Activated CD4-positive, alpha-beta T cell treated with anti-CD3 and anti-CD28 coated beads, Interleukin-2, amount 50 U/mL, for 24 hours (primary cell): ENCODE results near the gene MRPS18B.
A peak's percentile ranks its signal among the peaks of the same experiment; 100 is the strongest.

Experiments
- DNase-seq, 2 donors: peaks; one replicate each; pipeline ENCODE4 v3.0.0-alpha.2; 2020; ENCODE audit warnings: low read depth in 1 of 2, low spot score in 1 of 2

MRPS18B gene

GRCh38 chr6:30601815-30602641 lies 15.6 kb upstream of the MRPS18B start:
- no peak for DNase-seq

DNA sequence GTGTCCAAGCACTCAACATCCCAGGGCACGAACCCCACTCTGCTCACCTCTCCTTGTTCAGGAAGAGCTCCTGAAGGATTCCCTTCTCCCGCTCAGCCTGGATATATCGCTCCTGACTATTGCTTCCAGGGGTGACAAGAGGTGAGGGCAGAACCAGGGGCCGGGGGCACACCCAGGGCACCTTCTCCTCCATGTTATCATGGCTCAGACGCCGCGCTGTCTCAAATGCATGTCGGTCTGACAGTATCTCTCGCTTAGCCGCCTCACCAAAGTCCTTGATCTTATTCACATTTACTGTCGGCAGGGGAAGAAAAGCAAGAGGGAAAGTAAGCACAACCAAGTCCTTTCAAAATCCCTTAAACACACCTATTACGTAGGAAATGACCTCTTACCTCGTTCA lies 13.7 kb upstream of the MRPS18B start:
- no peak for DNase-seq

- no peak for DNase-seq
Measured at GRCh38 chr6:30610065-30610464, 7.6 kb upstream of the MRPS18B start.

DNA sequence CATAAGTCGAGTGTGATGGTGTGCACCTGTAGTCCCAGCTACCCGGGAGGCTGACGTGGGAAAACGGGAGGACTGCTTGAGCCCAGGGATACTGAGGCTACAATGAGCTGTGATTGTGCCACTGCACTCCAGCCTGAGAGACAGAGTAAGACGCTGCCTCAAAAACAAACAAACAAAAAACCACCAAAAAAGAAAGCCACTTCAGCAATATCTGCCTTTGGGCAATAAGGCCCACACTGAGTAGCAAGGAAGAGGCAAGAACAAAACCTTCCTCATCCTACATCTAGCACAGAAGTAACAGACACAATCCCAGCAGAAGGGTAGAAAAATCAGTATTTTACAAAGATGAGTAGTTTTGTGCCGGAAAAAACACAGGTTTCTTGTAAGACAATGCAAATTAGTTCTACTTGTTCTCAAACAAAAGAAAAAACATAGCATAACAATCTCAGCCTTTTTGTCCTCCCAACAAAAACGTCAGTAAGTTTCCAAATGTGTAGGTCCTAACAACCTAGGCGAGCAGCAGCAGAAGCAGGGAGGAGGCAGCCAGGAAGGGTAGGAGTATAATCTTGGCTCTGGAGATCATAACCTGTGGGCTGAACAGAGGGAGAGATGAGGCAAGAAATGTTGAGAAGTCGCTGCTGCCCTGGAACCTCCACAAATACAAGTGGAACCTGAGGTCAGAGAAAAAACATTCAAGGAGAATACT lies 6.3 kb upstream of the MRPS18B start:
- no peak for DNase-seq

GRCh38 chr6:30611856-30612194 lies 5.8 kb upstream of the MRPS18B start:
- DNase-seq, result no peak

- no peak for DNase-seq
Measured at GRCh38 chr6:30612213-30612612, 5.4 kb upstream of the MRPS18B start.

DNA sequence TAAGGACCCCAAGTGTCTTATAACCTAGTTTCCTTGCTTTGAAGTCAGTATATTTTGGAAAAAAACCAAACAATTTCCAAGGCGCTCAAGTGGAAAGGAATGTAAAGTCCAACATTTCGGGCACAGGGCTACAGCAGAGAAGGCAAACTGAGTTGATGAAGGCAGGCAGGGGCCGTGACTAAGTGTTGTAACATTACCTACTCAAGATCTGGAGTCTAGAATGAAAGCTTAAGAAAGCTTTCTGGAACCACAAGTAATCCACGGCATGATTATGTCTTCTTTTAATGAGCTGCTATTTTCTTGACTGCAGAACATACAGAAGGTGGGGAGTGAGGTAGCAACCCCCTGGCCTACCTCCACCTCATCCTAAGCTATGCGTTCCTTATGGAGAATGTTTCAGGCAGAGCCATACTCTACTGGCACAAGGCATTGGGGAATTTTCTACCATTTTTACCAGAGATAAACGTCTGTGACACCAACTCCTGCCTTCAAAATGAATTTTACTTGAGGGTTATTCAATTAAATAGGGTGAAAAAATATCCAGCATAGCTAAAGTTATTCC lies 4.9 kb upstream of the MRPS18B start:
- no peak for DNase-seq

DNA sequence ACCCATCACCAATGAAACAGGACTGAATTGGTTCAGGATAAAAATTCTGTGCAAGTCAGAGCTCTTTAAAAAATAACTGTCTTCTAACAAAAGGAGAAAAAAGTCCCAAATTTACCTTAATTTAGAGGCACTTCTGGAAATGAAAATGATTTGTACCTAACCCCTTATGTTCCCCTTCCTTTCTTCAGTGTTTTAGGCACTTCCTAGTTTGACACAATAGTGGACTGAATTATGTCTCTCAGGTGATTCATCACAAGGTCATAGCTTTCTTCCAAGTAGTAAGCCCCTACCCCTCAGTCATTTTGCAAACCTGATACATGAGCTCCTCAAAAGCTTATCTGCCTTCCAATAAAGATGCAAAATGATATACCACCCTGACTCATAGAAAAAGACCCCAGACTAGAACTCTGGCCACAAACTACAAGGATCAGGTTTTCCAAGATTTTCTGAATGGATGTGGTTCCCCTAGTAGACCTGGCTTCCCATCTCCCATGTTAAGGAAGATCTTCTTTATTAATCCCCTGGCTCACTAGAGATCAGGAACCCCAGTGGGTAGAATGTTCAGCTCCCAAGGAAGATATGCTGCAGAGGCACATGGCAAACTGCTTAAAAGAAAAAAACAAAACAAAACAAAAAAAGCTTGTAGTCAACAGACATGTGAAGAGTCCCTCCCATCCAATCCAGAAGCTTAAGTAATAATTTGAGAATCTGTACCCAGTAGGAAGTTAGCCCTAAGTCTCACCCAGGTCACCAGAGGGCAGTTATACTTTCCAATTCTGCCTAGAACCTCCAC lies 4.2 kb upstream of the MRPS18B start:
- no peak for DNase-seq

DNA sequence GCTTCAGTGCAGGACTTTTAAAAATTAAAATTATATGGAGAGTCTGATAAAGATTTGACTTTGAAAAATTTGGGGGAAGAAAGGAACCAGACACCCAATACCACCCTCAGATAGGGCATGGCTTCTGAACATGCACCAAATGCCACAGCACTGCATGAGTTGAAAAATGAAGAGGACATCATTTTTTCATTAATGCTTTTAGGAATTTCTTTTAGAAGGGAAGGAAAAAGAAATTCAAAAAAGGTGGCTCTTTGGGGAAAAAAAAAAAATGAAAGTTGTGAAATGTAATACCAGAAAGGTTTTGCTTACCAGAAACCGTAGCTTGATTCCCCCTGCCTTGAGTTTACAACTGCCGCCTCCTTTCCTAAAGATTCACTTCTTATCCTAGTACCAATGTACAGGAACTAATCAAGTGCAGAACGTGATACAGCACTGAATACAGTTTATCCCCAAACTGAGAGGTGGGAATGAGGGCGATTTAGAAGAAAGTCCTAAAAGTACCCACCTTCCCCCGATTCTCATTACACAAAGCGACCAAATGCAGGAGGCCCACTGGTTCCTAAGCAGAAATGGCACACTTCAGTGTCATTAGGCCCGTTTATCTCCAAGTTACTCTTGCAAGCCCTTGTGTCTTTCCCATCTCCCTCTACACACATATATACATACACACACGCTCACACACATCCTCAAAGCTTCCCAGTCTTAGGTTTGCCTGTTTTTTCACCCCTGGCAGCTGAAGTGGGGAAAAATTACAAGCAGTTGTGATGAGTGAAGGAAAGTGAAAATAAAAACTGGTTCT lies 3.4 kb upstream of the MRPS18B start:
- no peak for DNase-seq

- peak; percentile 43 to 86 for DNase-seq
Measured at GRCh38 chr6:30614843-30615218, 2.8 kb upstream of the MRPS18B start.

DNA sequence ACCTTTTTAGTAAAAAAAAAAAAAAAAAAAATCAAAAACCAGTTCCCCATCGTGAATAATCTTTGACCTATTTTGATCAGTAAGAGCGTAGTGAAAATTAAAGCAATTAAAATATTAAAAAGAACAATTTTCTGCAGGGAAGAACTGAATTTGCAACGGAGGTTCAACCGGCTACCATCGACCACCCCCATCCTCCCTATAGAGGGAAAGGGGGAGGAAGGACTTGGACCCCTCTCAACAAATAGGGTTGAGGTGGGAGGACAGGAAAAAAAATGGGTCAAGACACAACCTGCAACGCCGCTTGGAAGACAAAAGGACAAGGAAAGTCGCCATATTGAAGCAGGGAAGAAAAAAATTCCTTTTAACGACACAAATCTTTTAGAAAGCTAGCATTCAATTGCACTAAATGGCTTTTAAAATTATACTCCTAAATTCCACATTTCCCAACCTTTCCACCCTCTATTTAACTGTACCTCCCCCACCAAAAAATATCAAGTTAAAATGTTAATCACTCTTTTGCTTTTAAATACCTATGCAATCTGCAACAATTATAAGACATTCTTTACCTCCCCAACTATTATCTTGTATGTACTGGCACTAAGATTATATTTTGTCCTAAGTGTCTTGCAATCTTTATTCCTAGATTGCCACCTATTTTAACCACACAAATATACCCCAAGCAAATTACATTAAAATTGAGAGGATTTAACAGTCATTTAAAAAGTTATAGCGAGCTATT lies 2.3 kb upstream of the MRPS18B start:
- no peak for DNase-seq

DNA sequence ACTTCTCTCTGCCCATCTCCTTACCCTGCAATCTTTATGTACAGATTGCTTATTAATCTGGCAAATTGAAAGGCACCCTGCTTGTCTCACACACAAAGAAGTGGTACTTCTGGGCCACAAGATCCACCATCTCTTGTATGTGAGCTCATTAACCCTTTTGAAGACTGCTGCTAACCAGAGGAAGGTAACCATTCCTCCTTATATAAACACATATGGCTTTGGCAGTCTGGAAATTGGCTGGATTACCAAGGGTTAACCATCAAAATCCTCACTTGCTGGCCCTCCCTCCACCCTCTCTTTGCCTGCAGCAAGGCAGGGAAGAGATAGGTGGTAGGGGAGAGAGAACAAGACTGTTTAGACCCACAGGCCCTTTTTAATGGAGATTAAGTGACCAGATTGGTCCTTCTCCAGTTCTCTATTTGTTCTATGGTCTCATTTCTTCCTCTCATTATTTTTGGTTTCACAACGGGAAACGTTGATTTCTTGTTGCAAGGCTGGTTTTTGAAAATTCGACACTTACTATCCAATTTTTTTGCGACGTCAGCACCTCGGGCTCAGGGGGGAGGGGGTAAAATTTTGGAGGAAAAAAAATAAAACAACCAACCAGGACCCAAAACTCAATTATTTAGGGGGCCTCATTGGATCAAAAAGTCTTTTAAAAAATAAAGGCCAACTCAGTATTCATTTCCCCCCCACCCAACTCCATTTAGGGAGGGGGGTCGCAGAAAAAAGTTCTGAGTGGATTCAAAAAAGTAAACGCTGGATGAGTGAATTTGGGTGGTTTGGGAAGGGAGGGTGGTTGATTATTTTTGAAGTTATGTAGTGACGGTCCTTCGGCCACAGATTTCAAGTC lies 1.5 kb upstream of the MRPS18B start:
- no peak for DNase-seq

DNA sequence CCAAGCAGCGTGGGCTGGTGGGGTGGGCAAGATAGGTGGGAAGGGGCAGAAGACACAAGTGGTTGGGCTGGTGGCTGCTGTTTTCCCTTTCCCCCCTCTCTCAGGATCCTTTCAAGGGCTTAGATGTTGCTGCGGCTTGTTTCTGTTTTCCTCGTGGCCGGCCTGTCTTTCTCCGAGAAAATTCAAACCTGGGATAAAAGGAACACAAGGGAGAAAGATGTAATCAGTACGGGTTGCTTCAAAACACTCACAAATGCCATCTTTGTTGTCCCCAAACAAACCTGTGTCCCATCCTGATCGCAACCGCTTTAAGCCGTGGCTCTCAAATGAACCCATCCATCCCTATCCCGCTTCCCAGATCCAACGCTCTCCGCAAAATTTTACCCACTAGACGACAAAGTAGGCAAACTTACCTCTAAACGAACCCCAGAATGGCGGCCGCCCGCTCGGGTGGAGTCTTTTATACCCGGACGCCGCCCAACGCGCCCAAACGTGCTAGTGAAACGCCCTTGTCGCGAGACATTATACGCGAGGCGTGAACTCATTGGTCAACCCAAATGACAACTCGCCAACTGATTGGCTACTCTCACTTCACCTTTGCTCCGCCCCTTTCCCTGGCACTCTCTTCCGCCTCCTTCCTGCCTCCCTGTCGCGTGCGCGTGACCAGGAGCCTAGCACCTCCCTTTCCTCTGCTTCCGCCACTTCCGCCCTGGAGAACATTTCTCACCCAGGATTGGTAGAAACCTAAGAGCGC lies 652 bp upstream of the MRPS18B start, which contains the start of gene PPP1R10:
Gene PPP1R10, minus strand, starts transcription at position 433 of the 754 bp plus-strand sequence. CDS start 7,299 bp downstream, outside the sequence.
- peak; percentile 94 to 99 for DNase-seq

- DNase-seq, result no peak
Measured at GRCh38 chr6:30618270-30618797, 694 bp downstream of the MRPS18B start.

- DNase-seq, result no peak
Measured at GRCh38 chr6:30619561-30619960, 1.9 kb downstream of the MRPS18B start.

DNA sequence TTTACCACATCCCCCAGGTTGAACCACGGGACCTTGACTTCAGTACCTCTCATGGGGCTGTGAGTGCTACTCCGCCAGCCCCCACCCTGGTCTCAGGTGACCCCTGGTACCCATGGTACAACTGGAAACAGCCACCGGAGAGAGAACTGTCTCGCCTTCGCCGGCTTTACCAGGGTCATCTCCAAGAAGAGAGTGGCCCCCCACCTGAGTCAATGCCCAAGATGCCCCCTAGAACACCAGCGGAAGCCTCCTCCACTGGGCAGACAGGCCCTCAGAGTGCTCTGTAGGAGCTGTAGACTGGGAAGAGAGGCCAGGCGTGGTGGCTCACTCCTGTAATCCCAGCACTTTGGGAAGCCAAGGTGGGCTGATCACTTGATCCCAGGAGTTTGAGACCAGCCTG lies 7.9 kb downstream of the MRPS18B start:
- no peak for DNase-seq

- peak; percentile 74 to 80 for DNase-seq
Measured at GRCh38 chr6:30626484-30627366, 9.1 kb downstream of the MRPS18B start, which contains the start of gene ATAT1. ATAT1 (plus strand) TSS chr6:30626874.
